DOHH2 (cell line): ENCODE measurements around the gene ARID3A.

Experiments used
- H3F3A ChIP-seq: fragments of 200-600 bp; sonication (generic), shearing (Covaris generic); 2 replicates; pipeline ENCODE4 v1.6.0; 2016; ENCODE audit warnings: antibody characterized with exemption, mild to moderate bottlenecking; ENCODE audit not compliant: control insufficient read depth, insufficient read depth
- H3K27ac ChIP-seq: fragments of 200-600 bp; sonication (generic); 2 replicates; pipeline ENCODE4 v1.5.1; 2014; ENCODE audit warnings: low read depth, mild to moderate bottlenecking, low read length, moderate library complexity
- H3K27me3 ChIP-seq: fragments of 200-600 bp; sonication (generic); 2 replicates; pipeline ENCODE4 v1.6.1; 2014; ENCODE audit warnings: mild to moderate bottlenecking, low read length, mixed read lengths; ENCODE audit not compliant: control insufficient read depth
- H3K36me3 ChIP-seq: fragments of 200-600 bp; sonication (generic); 2 replicates; pipeline ENCODE4 v1.6.1; 2014; ENCODE audit warnings: mild to moderate bottlenecking, low read length, moderate library complexity, mixed read lengths; ENCODE audit not compliant: control insufficient read depth
- H3K4me1 ChIP-seq: fragments of 200-600 bp; sonication (generic); 2 replicates; pipeline ENCODE4 v1.6.1; 2014; ENCODE audit warnings: mild to moderate bottlenecking, low read length, mixed read lengths; ENCODE audit not compliant: control insufficient read depth
- H3K4me2 ChIP-seq: fragments of 200-600 bp; sonication (generic); 2 replicates; pipeline ENCODE4 v1.6.0; 2014; ENCODE audit warnings: mild to moderate bottlenecking, low read length, moderate library complexity
- H3K4me3 ChIP-seq: fragments of 200-600 bp; sonication (generic); 2 replicates; pipeline ENCODE4 v1.5.1; 2014; ENCODE audit warnings: mild to moderate bottlenecking, low read length, mixed read lengths
- H3K79me2 ChIP-seq: fragments of 200-600 bp; sonication (generic); 2 replicates; pipeline ENCODE4 v1.6.1; 2014; ENCODE audit warnings: mild to moderate bottlenecking, low read length, mixed read lengths; ENCODE audit not compliant: control insufficient read depth
- H3K9me2 ChIP-seq: fragments of 200-600 bp; sonication (generic); replicated peaks from 2 replicates; pipeline ENCODE4 v1.6.1; 2014; ENCODE audit warnings: mild to moderate bottlenecking, low read length, mixed read lengths; ENCODE audit not compliant: control insufficient read depth
- H3K9me3 ChIP-seq: fragments of 200-600 bp; sonication (generic); 2 replicates; pipeline ENCODE4 v1.6.1; 2014; ENCODE audit warnings: antibody characterized with exemption, low read length, mixed read lengths; ENCODE audit not compliant: control insufficient read depth, insufficient read depth
- H4K20me1 ChIP-seq: fragments of 200-600 bp; sonication (generic); 2 replicates; pipeline ENCODE4 v1.6.0; 2014; ENCODE audit warnings: low read depth, mild to moderate bottlenecking, antibody characterized with exemption, low read length, moderate library complexity; ENCODE audit not compliant: control insufficient read depth, insufficient read depth
- EZH2phosphoT487 ChIP-seq: fragments of 200-600 bp; sonication (generic); IDR thresholded peaks from 2 replicates; pipeline ENCODE4 v1.6.1; 2017; ENCODE audit warnings: borderline replicate concordance, mild to moderate bottlenecking, antibody characterized with exemption, low read length, moderate library complexity, mixed read lengths
- TF ChIP-seq, protein P1 (sequence below): fragments of 200-600 bp; sonication (generic); IDR thresholded peaks from one replicate; pipeline ENCODE4 v1.5.1; 2014; ENCODE audit warnings: antibody characterized with exemption, mild to moderate bottlenecking, low read depth, low read length; ENCODE audit not compliant: poor library complexity, severe bottlenecking

Gene ARID3A

DNA sequence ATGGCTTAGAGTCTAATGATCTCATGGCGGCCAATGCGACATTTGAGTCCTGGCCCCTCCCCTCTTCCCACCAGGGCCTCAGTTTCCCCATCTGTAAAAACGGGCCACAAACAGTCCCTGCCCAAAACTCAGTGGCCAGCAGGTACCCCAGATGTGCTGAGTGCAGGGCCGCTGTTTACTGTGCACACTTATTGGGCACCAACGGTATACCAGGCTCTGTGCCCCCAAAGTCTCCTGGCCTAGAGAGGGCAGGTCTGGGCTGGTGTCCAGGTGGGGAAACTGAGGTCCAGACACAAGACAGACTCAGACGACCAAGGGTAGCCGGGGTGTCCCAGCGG, 34.7 kb downstream of the ARID3A start:
- no peaks in the 10 kb centered on the region for H3K27me3 ChIP-seq
- no peak for TF ChIP-seq EZH2phosphoT487
- TF ChIP-seq, protein P1, sequence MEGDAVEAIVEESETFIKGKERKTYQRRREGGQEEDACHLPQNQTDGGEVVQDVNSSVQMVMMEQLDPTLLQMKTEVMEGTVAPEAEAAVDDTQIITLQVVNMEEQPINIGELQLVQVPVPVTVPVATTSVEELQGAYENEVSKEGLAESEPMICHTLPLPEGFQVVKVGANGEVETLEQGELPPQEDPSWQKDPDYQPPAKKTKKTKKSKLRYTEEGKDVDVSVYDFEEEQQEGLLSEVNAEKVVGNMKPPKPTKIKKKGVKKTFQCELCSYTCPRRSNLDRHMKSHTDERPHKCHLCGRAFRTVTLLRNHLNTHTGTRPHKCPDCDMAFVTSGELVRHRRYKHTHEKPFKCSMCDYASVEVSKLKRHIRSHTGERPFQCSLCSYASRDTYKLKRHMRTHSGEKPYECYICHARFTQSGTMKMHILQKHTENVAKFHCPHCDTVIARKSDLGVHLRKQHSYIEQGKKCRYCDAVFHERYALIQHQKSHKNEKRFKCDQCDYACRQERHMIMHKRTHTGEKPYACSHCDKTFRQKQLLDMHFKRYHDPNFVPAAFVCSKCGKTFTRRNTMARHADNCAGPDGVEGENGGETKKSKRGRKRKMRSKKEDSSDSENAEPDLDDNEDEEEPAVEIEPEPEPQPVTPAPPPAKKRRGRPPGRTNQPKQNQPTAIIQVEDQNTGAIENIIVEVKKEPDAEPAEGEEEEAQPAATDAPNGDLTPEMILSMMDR: no peak
- H3K4me1 ChIP-seq: no peaks in the 10 kb centered on the region
- no peaks in the 10 kb centered on the region for H3K9me3 ChIP-seq
- H3K4me3 ChIP-seq: no peak overlapping the region
- H4K20me1 ChIP-seq: no peaks in the 10 kb centered on the region
- H3K9me2 ChIP-seq: no peaks in the 10 kb centered on the region
- H3K79me2 ChIP-seq: no peaks in the 10 kb centered on the region
- H3K27ac ChIP-seq: no peak overlapping the region
- no peaks in the 10 kb centered on the region for H3K36me3 ChIP-seq
- no peaks in the 10 kb centered on the region for H3F3A ChIP-seq
- no peak overlapping the region for H3K4me2 ChIP-seq

DNA sequence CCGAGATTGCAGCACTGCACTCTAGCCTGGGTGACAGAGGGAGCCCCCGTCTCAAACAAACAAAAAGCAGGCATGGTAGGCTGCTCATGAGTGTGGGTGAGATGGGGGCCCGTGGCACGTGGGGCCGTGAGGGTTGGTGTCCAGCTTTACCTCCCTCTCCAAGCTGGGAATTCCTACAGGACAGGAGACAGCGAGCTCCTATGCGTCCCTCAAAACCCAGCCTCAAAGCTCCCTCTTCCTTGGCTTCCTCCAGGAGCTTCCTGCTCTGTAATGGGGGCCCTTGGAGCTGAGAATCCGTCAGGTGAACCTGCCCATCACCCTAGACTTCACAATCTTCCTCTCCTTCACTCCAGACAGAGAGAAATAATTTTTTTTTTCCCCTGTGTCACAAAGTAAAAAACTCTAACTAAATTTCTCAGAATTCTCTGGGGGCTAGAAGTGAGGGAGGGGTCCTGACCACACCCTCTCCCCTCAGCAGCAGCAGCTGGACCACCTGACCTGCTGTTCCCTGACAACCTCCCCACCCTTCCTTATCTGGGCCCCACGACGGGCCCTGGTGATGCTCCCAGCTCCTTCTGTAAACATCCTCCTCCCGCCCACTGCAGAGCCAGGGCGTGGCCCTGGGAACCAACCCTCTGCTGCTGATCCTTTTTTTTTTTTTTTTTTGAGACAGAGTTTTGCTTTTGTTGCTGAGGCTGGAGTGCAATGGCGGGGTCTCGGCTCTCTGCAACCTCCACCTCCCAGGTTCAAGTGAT, 36.2 kb downstream of the ARID3A start:
- Histone ChIP-seq H3K27me3 (no peaks in the 10 kb centered on the region), H3K27ac (no peak overlapping the region)

DNA sequence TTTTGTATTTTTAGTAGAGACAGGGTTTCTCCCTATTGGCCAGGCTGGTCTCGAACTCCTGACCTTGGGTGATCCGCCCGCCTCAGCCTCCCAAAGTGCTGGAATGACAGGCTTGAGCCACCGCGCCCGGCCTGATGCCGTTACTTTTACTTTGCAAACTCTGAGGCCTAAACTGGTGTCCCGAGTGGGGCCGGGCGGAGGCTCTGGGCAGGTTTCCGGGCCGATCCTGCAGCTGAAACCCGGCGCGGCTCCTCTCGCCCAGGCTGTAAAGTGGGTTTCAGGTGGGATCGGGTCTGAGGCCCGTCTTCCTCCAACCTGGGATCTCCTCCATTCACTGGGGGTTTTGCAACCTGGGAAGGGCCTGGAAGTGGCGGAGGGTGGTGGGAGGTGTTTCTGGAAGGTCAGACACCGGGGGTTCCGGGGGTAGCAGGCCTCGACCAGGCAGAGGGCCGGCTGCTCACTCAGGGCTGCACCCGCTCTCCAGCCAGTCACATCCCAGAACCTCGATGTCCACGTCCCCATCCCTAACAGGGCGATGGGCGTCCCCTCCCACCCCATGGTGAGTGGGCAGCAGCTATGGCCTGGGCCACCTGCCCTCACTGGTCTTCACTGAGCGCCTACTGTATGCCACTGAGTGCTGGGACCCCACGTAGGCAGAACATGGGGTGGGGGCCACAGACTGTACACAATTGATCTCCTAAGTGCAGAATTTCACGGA, 37.0 kb downstream of the ARID3A start:
- no peak for TF ChIP-seq EZH2phosphoT487
- TF ChIP-seq, protein P1: no peak
- no peaks in the 10 kb centered on the region for H3F3A ChIP-seq
- H4K20me1 ChIP-seq: no peaks in the 10 kb centered on the region
- no peaks in the 10 kb centered on the region for H3K27me3 ChIP-seq
- no peak overlapping the region for H3K27ac ChIP-seq
- no peaks in the 10 kb centered on the region for H3K9me3 ChIP-seq
- H3K4me3 ChIP-seq: no peak overlapping the region
- no peaks in the 10 kb centered on the region for H3K4me1 ChIP-seq
- H3K4me2 ChIP-seq: no peak overlapping the region
- H3K9me2 ChIP-seq: no peaks in the 10 kb centered on the region
- H3K79me2 ChIP-seq: no peaks in the 10 kb centered on the region
- no peaks in the 10 kb centered on the region for H3K36me3 ChIP-seq

More for the DNA sequence above, 36.2 kb downstream of the ARID3A start:
- H4K20me1 ChIP-seq: no peaks in the 10 kb centered on the region
- no peaks in the 10 kb centered on the region for H3F3A ChIP-seq
- no peaks in the 10 kb centered on the region for H3K79me2 ChIP-seq
- no peaks in the 10 kb centered on the region for H3K36me3 ChIP-seq
- H3K9me3 ChIP-seq: no peaks in the 10 kb centered on the region
- no peak overlapping the region for H3K4me2 ChIP-seq
- H3K4me3 ChIP-seq: no peak overlapping the region
- no peaks in the 10 kb centered on the region for H3K4me1 ChIP-seq
- TF ChIP-seq, protein P1: no peak
- no peak for TF ChIP-seq EZH2phosphoT487
- H3K9me2 ChIP-seq: no peaks in the 10 kb centered on the region
